Left ventricle myocardium inferior (tissue), 1 donor: ENCODE data around the gene DSCAML1. TPM values are rescaled to one million over a fixed set of nuclear protein-coding genes. Genes with fewer than 3 reads are reported as not detected.

ENCODE experiments used
- DNase-seq: peaks from one replicate; pipeline ENCODE4 v3.0.0-alpha.2; 2020
- H3K27ac ChIP-seq: fragments of 200-600 bp; replicated peaks from 2 replicates; pipeline ENCODE4 v1.8.0; 2021
- H3K27me3 ChIP-seq: fragments of 200-600 bp; 2 replicates; pipeline ENCODE4 v1.8.0; 2021; ENCODE audit warnings: low read depth
- H3K36me3 ChIP-seq: fragments of 200-600 bp; 2 replicates; pipeline ENCODE4 v1.8.0; 2021
- H3K4me1 ChIP-seq: fragments of 200-600 bp; 2 replicates; pipeline ENCODE4 v1.8.0; 2021
- H3K4me3 ChIP-seq: fragments of 200-600 bp; 2 replicates; pipeline ENCODE4 v1.8.0; 2021; ENCODE audit warnings: mild to moderate bottlenecking, moderate library complexity
- H3K9me3 ChIP-seq: fragments of 200-600 bp; replicated peaks from 2 replicates; pipeline ENCODE4 v1.8.0; 2021
- intact Hi-C: fragments of 100-400 bp; cut with micrococcal nuclease; formaldehyde crosslinking; loops from one replicate; pipeline ENCODE4 v1.11.0; 2022
- total RNA-seq: library from RNA; stranded (reverse); fragmentation: NEBNext Ultra II Directional; extraction: Animal tissue kit (Norgen Biotek cat#: 25700); gene quantifications from one replicate; pipeline ENCODE4 v1.2.1, GENCODE V29; 2021
- TF ChIP-seq, protein P1 (sequence below): fragments of 200-600 bp; IDR thresholded peaks from 2 replicates; pipeline ENCODE4 v1.8.0; 2021; ENCODE audit warnings: antibody characterized with exemption, mild to moderate bottlenecking, borderline replicate concordance
- donor health status: DM: no; HTN: yes; CAD: no; lungs with severe emphysema.

DSCAML1 gene
- total RNA-seq, 1 donor from 2014 or later: 0.19 TPM

DNA sequence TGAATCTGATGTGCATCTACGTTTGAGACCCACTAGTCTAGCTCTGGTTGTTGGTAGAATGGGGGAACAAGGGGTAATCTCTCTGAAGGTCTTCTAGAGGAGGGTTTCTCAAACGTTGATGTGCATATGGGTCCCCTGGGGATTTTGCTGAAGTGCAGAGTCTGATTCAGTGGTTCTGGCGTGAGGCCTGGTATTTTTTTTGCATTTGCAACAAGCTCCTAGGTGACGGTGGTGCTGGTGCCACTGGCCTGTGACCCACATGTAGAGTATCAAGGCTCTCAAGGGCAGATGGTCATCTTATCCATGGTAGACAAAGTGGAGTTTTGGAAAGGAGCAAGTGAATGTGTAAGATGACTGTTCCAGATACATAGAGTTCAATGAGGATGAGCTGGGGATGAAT is 372.2 kb downstream of the DSCAML1 start:
- Histone ChIP-seq H3K27me3 (peaks cover 11% of the 10 kb centered on the region), H3K27ac (no peak overlapping the region), H3K36me3 (no peaks in the 10 kb centered on the region), H3K9me3 (no peaks in the 10 kb centered on the region), H3K4me3 (no peak overlapping the region), H3K4me1 (peaks cover 5% of the 10 kb centered on the region)
- TF ChIP-seq, protein P1, sequence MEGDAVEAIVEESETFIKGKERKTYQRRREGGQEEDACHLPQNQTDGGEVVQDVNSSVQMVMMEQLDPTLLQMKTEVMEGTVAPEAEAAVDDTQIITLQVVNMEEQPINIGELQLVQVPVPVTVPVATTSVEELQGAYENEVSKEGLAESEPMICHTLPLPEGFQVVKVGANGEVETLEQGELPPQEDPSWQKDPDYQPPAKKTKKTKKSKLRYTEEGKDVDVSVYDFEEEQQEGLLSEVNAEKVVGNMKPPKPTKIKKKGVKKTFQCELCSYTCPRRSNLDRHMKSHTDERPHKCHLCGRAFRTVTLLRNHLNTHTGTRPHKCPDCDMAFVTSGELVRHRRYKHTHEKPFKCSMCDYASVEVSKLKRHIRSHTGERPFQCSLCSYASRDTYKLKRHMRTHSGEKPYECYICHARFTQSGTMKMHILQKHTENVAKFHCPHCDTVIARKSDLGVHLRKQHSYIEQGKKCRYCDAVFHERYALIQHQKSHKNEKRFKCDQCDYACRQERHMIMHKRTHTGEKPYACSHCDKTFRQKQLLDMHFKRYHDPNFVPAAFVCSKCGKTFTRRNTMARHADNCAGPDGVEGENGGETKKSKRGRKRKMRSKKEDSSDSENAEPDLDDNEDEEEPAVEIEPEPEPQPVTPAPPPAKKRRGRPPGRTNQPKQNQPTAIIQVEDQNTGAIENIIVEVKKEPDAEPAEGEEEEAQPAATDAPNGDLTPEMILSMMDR: no peak
- intact Hi-C loops: loop anchor here (5.0 kb wide), 1 partner anchor 393 kb away; no protein-coding TSS in a partner anchor
- no peak for DNase-seq

DNA sequence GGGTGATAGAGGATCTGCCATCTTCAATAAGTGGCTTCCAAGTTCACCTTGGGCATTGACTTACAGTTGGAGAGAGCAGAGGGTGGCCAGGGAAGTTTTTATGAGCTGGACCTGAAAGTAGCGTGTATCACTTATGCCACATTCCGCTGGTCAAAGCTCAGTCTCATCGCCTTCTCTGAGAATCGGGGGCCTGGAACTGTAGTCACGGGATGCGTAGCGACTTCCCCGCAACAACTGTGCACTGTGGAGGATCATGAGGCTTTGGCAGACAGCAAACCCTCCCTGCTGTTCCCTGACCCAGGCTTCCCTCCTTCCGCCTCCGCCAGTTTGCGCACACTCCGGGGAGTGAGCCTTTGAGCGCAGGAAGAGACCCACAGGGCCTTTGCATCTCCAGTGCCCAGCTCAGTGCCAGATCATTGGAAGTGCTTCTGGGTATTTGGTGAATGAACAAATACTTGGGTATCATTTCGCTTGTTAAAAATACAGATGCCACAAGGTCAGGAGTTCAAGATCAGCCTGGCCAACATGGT is 373.9 kb downstream of the DSCAML1 start:
- TF ChIP-seq, protein P1: no peak
- intact Hi-C loops: loop anchor here (5.0 kb wide), 1 partner anchor 394 kb away; no protein-coding TSS in a partner anchor

DNA sequence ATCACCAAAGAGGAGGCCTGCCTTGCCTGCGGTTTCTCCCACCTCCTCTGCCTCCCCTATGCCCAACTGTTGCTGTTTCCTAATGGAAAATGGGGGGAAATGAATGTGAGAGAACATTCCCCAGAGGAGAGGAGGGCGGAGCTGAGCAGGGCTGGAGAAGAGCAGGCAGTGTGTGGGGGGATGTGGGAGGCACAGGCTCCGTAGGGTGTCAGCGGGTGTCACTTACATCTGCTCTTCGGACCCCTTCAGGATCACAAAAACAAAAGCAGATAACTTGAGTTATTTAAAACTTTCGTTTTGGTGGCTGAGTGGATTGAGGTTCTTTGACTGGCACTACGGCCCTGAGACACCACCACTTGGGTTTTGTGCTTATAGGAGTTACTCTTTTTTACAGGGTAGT is 375.5 kb downstream of the DSCAML1 start:
- TF ChIP-seq, protein P1: no peak
- DNase-seq: no peak
- Histone ChIP-seq H3K9me3 (no peaks in the 10 kb centered on the region), H3K27ac (no peak overlapping the region), H3K27me3 (peaks cover 38% of the 10 kb centered on the region), H3K36me3 (no peaks in the 10 kb centered on the region), H3K4me3 (no peak overlapping the region), H3K4me1 (peaks cover 4% of the 10 kb centered on the region)
- intact Hi-C loops: loop anchor here (5.0 kb wide), 1 partner anchor 396 kb away; no protein-coding TSS in a partner anchor

More for the DNA sequence above, 373.9 kb downstream of the DSCAML1 start:
- H3K27me3 ChIP-seq: peaks cover 26% of the 10 kb centered on the region
- no peak for DNase-seq
- H3K36me3 ChIP-seq: no peaks in the 10 kb centered on the region
- H3K9me3 ChIP-seq: no peaks in the 10 kb centered on the region
- H3K4me1 ChIP-seq: peaks cover 5% of the 10 kb centered on the region
- H3K27ac ChIP-seq: no peak overlapping the region
- no peak overlapping the region for H3K4me3 ChIP-seq

- no peaks in the 10 kb centered on the region for H3K36me3 ChIP-seq
- H3K27ac ChIP-seq: no peak overlapping the region
- no peaks in the 10 kb centered on the region for H3K4me1 ChIP-seq
- TF ChIP-seq, protein P1: no peak
- H3K27me3 ChIP-seq: peaks cover 41% of the 10 kb centered on the region
- intact Hi-C loops: loop anchor here (5.0 kb wide), 1 partner anchor 396 kb away; no protein-coding TSS in a partner anchor
- no peak for DNase-seq
- H3K4me3 ChIP-seq: no peak overlapping the region
- H3K9me3 ChIP-seq: no peaks in the 10 kb centered on the region
Observed at GRCh38 chr11:117421041-117421440, 376.0 kb downstream of the DSCAML1 start.

- Histone ChIP-seq H3K4me1 (no peaks in the 10 kb centered on the region), H3K27ac (no peak overlapping the region), H3K9me3 (no peaks in the 10 kb centered on the region), H3K27me3 (peaks cover 45% of the 10 kb centered on the region), H3K36me3 (no peaks in the 10 kb centered on the region), H3K4me3 (no peak overlapping the region)
- TF ChIP-seq, protein P1: no peak
- intact Hi-C loops: loop anchor here (5.0 kb wide), 1 partner anchor 397 kb away; no protein-coding TSS in a partner anchor
- no peak for DNase-seq
Observed at GRCh38 chr11:117420598-117420997, 376.4 kb downstream of the DSCAML1 start.
